ENCODE data around the gene NPAS3.
A peak's percentile ranks its signal among the peaks of the same experiment; 100 is the strongest.

Gene NPAS3

DNA sequence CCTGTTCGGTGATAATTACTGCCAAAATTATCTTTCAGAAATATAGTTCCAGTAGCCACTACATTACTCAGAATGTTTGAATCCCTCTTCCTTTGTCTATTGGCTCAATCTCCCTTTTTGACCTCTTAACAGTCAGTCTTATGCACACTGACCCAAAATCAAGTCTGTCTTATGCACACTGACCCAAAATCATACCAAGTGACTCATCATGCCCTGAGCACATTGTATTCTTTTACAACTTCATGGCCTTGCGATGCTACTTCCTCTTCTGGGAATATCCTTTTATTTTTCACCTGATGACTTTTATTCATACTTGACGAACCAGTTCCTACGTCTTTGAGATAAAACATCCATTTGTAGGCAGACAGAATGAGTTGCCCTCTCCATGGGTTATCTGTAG lies 182.3 kb downstream of the NPAS3 start:
- H3K36me3 ChIP-seq (ENCODE audit: control insufficient read depth in 1 of 2, insufficient read depth in 2 of 2, low read length in 2 of 2), result no peaks in the 10 kb centered on the region
- no peak overlapping the region for H2BK12ac ChIP-seq (ENCODE audit: low read length)
- no peak overlapping the region for H3K4me3 ChIP-seq (ENCODE audit: low read depth, low read length)
- no peak overlapping the region for H2BK120ac ChIP-seq (ENCODE audit: insufficient read depth, low read length, poor library complexity)
- H3K4me1 ChIP-seq (ENCODE audit: control insufficient read depth in 1 of 2, insufficient read depth in 2 of 2, low read length in 2 of 2), result no peaks in the 10 kb centered on the region
- no peak overlapping the region for H2BK5ac ChIP-seq (ENCODE audit: low read depth, low read length, poor library complexity)
- no peak overlapping the region for H3K27ac ChIP-seq (ENCODE audit: low read depth, low read length)
- no peaks in the 10 kb centered on the region for H3K79me2 ChIP-seq (ENCODE audit: control insufficient read depth, insufficient read depth, low read length, poor library complexity)
- H4K91ac ChIP-seq (ENCODE audit: low read depth, low read length), result no peak overlapping the region
- H3K9me3 ChIP-seq (ENCODE audit: insufficient read depth, low read depth, low read length), result no peaks in the 10 kb centered on the region
- H3K23ac ChIP-seq (ENCODE audit: low read length), result no peak overlapping the region
- H3K79me1 ChIP-seq (ENCODE audit: low read length), result no peaks in the 10 kb centered on the region
- no peak overlapping the region for H3K14ac ChIP-seq (ENCODE audit: low read length)
- H3K9ac ChIP-seq (ENCODE audit: low read length), result no peak overlapping the region
- H2AFZ ChIP-seq (ENCODE audit: insufficient read depth, low read length, poor library complexity), result no peak overlapping the region
- no peak overlapping the region for H4K12ac ChIP-seq (ENCODE audit: low read depth, low read length)
- no peak overlapping the region for H3K4ac ChIP-seq (ENCODE audit: low read depth, low read length)
- H3K4me2 ChIP-seq (ENCODE audit: low read length), result no peak overlapping the region
- no peak overlapping the region for H2AK5ac ChIP-seq (ENCODE audit: low read length)
- H4K8ac ChIP-seq (ENCODE audit: low read depth, low read length), result no peak overlapping the region
- H3K18ac ChIP-seq (ENCODE audit: low read length), result no peak overlapping the region
- DNase-seq, result no peak
- no peaks in the 10 kb centered on the region for H3K27me3 ChIP-seq (ENCODE audit: insufficient read depth, low read length)
- no CpG with 5 or more reads among the region's 4 CpGs for WGBS (ENCODE audit: extremely low coverage, insufficient coverage, insufficient read length)

DNA sequence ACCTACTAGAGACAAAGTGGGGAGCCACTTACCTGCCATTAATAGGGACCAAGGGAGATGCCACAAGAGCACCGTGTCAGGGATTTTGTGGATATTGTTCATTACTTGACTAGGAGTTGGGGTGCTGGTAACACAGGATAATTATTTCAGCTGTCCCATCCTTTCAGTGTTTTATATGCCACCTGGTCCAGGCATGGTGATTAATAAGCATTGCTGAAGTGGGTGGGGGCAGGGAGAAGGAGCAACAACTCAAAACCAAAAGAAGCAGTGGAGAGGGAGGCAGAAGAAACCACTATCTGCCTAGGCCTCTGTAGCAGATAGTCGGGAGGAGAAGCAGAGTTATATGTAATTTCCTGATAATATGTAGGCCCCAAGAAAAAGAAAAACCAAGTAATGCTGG lies 184.6 kb downstream of the NPAS3 start:
- no peak overlapping the region for H3K9ac ChIP-seq (ENCODE audit: low read length)
- no peak overlapping the region for H3K4me2 ChIP-seq (ENCODE audit: low read length)
- H2BK120ac ChIP-seq (ENCODE audit: insufficient read depth, low read length, poor library complexity), result no peak overlapping the region
- no peak overlapping the region for H2AFZ ChIP-seq (ENCODE audit: insufficient read depth, low read length, poor library complexity)
- H3K4me3 ChIP-seq (ENCODE audit: low read depth, low read length), result no peak overlapping the region
- no CpG with 5 or more reads among the region's 2 CpGs for WGBS (ENCODE audit: extremely low coverage, insufficient coverage, insufficient read length)
- H3K14ac ChIP-seq (ENCODE audit: low read length), result no peak overlapping the region
- H2BK12ac ChIP-seq (ENCODE audit: low read length), result no peak overlapping the region
- H2AK5ac ChIP-seq (ENCODE audit: low read length), result no peak overlapping the region
- no peak for DNase-seq
- H3K9me3 ChIP-seq (ENCODE audit: insufficient read depth, low read depth, low read length), result no peaks in the 10 kb centered on the region
- no peak overlapping the region for H4K91ac ChIP-seq (ENCODE audit: low read depth, low read length)
- H4K8ac ChIP-seq (ENCODE audit: low read depth, low read length), result no peak overlapping the region
- no peaks in the 10 kb centered on the region for H3K79me2 ChIP-seq (ENCODE audit: control insufficient read depth, insufficient read depth, low read length, poor library complexity)
- H3K79me1 ChIP-seq (ENCODE audit: low read length), result no peaks in the 10 kb centered on the region
- H4K12ac ChIP-seq (ENCODE audit: low read depth, low read length), result no peak overlapping the region
- H3K27ac ChIP-seq (ENCODE audit: low read depth, low read length), result no peak overlapping the region
- H3K18ac ChIP-seq (ENCODE audit: low read length), result no peak overlapping the region
- H3K4me1 ChIP-seq (ENCODE audit: control insufficient read depth in 1 of 2, insufficient read depth in 2 of 2, low read length in 2 of 2), result no peaks in the 10 kb centered on the region
- H2BK5ac ChIP-seq (ENCODE audit: low read depth, low read length, poor library complexity), result no peak overlapping the region
- no peak overlapping the region for H3K23ac ChIP-seq (ENCODE audit: low read length)
- no peaks in the 10 kb centered on the region for H3K36me3 ChIP-seq (ENCODE audit: control insufficient read depth in 1 of 2, insufficient read depth in 2 of 2, low read length in 2 of 2)
- no peak overlapping the region for H3K4ac ChIP-seq (ENCODE audit: low read depth, low read length)
- H3K27me3 ChIP-seq (ENCODE audit: insufficient read depth, low read length), result no peaks in the 10 kb centered on the region

DNA sequence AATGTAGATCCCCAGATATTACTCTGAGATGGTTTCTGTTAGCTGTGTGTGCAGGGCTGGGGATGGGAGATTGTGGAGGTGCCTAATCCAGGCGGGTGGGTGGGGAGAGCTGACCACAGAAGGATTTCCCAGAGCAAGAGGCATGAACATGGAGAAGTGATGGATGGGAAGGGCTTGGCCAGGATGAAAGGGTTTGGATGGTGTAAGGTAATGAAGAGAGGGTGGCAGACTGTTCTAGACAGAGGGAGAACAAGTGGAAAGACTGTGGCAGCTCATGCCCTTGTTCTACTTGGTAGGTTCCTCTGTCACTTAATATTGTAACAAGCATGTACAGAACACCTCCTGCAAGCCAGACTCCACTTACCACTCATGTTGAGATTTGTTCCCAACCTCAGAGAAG lies 187.8 kb downstream of the NPAS3 start:
- Histone ChIP-seq H3K27ac (ENCODE audit: low read depth, low read length) (no peak overlapping the region), H2BK120ac (ENCODE audit: insufficient read depth, low read length, poor library complexity) (no peak overlapping the region), H3K4me1 (ENCODE audit: control insufficient read depth in 1 of 2, insufficient read depth in 2 of 2, low read length in 2 of 2) (no peaks in the 10 kb centered on the region), H3K79me1 (ENCODE audit: low read length) (no peaks in the 10 kb centered on the region), H2BK5ac (ENCODE audit: low read depth, low read length, poor library complexity) (no peak overlapping the region), H3K9ac (ENCODE audit: low read length) (peak overlapping the region; percentile 80), H2AFZ (ENCODE audit: insufficient read depth, low read length, poor library complexity) (no peak overlapping the region), H3K18ac (ENCODE audit: low read length) (no peak overlapping the region), H3K27me3 (ENCODE audit: insufficient read depth, low read length) (no peaks in the 10 kb centered on the region), H3K4me3 (ENCODE audit: low read depth, low read length) (no peak overlapping the region), H4K8ac (ENCODE audit: low read depth, low read length) (no peak overlapping the region), H3K4me2 (ENCODE audit: low read length) (no peak overlapping the region), H3K36me3 (ENCODE audit: control insufficient read depth in 1 of 2, insufficient read depth in 2 of 2, low read length in 2 of 2) (no peaks in the 10 kb centered on the region), H2AK5ac (ENCODE audit: low read length) (no peak overlapping the region), H4K91ac (ENCODE audit: low read depth, low read length) (no peak overlapping the region), H3K4ac (ENCODE audit: low read depth, low read length) (no peak overlapping the region), H2BK12ac (ENCODE audit: low read length) (no peak overlapping the region), H3K14ac (ENCODE audit: low read length) (no peak overlapping the region), H4K12ac (ENCODE audit: low read depth, low read length) (no peak overlapping the region), H3K23ac (ENCODE audit: low read length) (no peak overlapping the region), H3K79me2 (ENCODE audit: control insufficient read depth, insufficient read depth, low read length, poor library complexity) (no peaks in the 10 kb centered on the region), H3K9me3 (ENCODE audit: insufficient read depth, low read depth, low read length) (no peaks in the 10 kb centered on the region)
- WGBS (ENCODE audit: extremely low coverage, insufficient coverage, insufficient read length), result no CpG with 5 or more reads among the region's 1 CpG
- DNase-seq, result no peak

DNA sequence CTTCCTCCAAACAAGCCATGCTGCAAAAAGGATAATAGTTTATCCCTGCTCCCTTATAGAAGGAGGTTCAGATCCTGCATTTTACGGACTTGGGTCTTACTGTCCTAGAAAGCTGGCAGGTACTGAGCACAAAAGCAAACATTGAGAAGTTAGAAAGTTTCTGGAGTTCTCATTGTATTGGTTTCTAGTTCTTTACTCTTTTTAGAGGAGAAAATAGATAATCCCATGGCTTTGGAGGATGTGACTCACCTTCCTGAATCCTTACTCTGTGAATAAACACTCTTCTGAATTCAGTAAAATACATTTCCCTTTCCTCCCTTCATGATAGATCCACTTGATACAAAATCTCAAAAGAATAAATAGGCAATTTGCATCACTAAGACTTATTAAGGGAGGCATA lies 188.9 kb downstream of the NPAS3 start:
- no CpG with 5 or more reads among the region's 1 CpG for WGBS (ENCODE audit: extremely low coverage, insufficient coverage, insufficient read length)
- H3K36me3 ChIP-seq (ENCODE audit: control insufficient read depth in 1 of 2, insufficient read depth in 2 of 2, low read length in 2 of 2), result no peaks in the 10 kb centered on the region
- no peak overlapping the region for H4K8ac ChIP-seq (ENCODE audit: low read depth, low read length)
- H3K18ac ChIP-seq (ENCODE audit: low read length), result no peak overlapping the region
- no peak overlapping the region for H3K4me3 ChIP-seq (ENCODE audit: low read depth, low read length)
- H3K4me1 ChIP-seq (ENCODE audit: control insufficient read depth in 1 of 2, insufficient read depth in 2 of 2, low read length in 2 of 2), result no peaks in the 10 kb centered on the region
- no peaks in the 10 kb centered on the region for H3K79me2 ChIP-seq (ENCODE audit: control insufficient read depth, insufficient read depth, low read length, poor library complexity)
- H3K9me3 ChIP-seq (ENCODE audit: insufficient read depth, low read depth, low read length), result no peaks in the 10 kb centered on the region
- no peak overlapping the region for H3K4me2 ChIP-seq (ENCODE audit: low read length)
- H2AFZ ChIP-seq (ENCODE audit: insufficient read depth, low read length, poor library complexity), result no peak overlapping the region
- H2AK5ac ChIP-seq (ENCODE audit: low read length), result no peak overlapping the region
- H3K79me1 ChIP-seq (ENCODE audit: low read length), result no peaks in the 10 kb centered on the region
- no peak overlapping the region for H3K23ac ChIP-seq (ENCODE audit: low read length)
- no peak overlapping the region for H4K91ac ChIP-seq (ENCODE audit: low read depth, low read length)
- no peak for DNase-seq
- H3K4ac ChIP-seq (ENCODE audit: low read depth, low read length), result no peak overlapping the region
- no peak overlapping the region for H3K9ac ChIP-seq (ENCODE audit: low read length)
- no peak overlapping the region for H2BK5ac ChIP-seq (ENCODE audit: low read depth, low read length, poor library complexity)
- no peak overlapping the region for H3K14ac ChIP-seq (ENCODE audit: low read length)
- H2BK12ac ChIP-seq (ENCODE audit: low read length), result no peak overlapping the region
- no peaks in the 10 kb centered on the region for H3K27me3 ChIP-seq (ENCODE audit: insufficient read depth, low read length)
- H4K12ac ChIP-seq (ENCODE audit: low read depth, low read length), result no peak overlapping the region
- H3K27ac ChIP-seq (ENCODE audit: low read depth, low read length), result no peak overlapping the region
- no peak overlapping the region for H2BK120ac ChIP-seq (ENCODE audit: insufficient read depth, low read length, poor library complexity)

All from trophoblast cell (in vitro differentiated cells and primary cell).